ENCODE results near the gene EFCAB6.

GRCh38 chr22:43824724-43825420, 12.8 kb upstream of the EFCAB6 start:
- no peak for TF ChIP-seq CTCF (IDR thresholded peaks at IDR 0.05)
- TF ChIP-seq EP300 (IDR thresholded peaks at IDR 0.05): no peak

All from gastroesophageal sphincter (tissue), 3 donors.